A204.1 (cell line): ENCODE measurements around the gene NAT8L.

Experiments
- FAIRE-seq: peaks from 2 replicates; lab custom pipeline; 2012; peaks lifted over from hg19 to GRCh38; lab: Jason Lieb, UNC

The NAT8L gene

GRCh38 chr4:2046031-2046961, 12.8 kb upstream of the NAT8L start:
- no peak for FAIRE-seq

- FAIRE-seq: no peak
Measured at GRCh38 chr4:2047031-2047660, 12.0 kb upstream of the NAT8L start.

GRCh38 chr4:2047781-2048581, 11.1 kb upstream of the NAT8L start:
- no peak for FAIRE-seq

- no peak for FAIRE-seq
Measured at GRCh38 chr4:2048831-2049230, 10.3 kb upstream of the NAT8L start.

- no peak for FAIRE-seq
Measured at GRCh38 chr4:2049381-2049780, 9.7 kb upstream of the NAT8L start.

- FAIRE-seq: no peak
Measured at GRCh38 chr4:2049811-2050210, 9.3 kb upstream of the NAT8L start.

GRCh38 chr4:2051086-2051485, 8.0 kb upstream of the NAT8L start:
- no peak for FAIRE-seq

- no peak for FAIRE-seq
Measured at GRCh38 chr4:2054217-2054616, 4.9 kb upstream of the NAT8L start.

GRCh38 chr4:2057382-2058065, 1.6 kb upstream of the NAT8L start:
- FAIRE-seq: no peak

GRCh38 chr4:2058264-2059045, 672 bp upstream of the NAT8L start:
- FAIRE-seq: no peak

GRCh38 chr4:2059726-2060602, 837 bp downstream of the NAT8L start:
- no peak for FAIRE-seq

- FAIRE-seq: no peak
Measured at GRCh38 chr4:2060611-2061185, 1.6 kb downstream of the NAT8L start.

GRCh38 chr4:2061186-2062131, 2.3 kb downstream of the NAT8L start:
- FAIRE-seq: no peak

- no peak for FAIRE-seq
Measured at GRCh38 chr4:2062168-2062807, 3.2 kb downstream of the NAT8L start.

- FAIRE-seq: no peak
Measured at GRCh38 chr4:2062808-2063524, 3.8 kb downstream of the NAT8L start.

GRCh38 chr4:2063557-2064275, 4.6 kb downstream of the NAT8L start:
- FAIRE-seq: no peak
